IMR-90 (cell line): ENCODE results near the gene ITSN2. TPM values are rescaled to one million over a fixed set of nuclear protein-coding genes. Genes with fewer than 3 reads are reported as not detected.

ENCODE experiments used
- ATAC-seq: fragments of 200-7000 bp; cut with Tn5 transposase; 2 replicates; pipeline ENCODE4 v1.9.1; 2020; ENCODE audit warnings: low read depth, mild to moderate bottlenecking, moderate library complexity
- BruUV-seq: library from RNA; stranded (reverse); fragments of 400-500 nt; replicated peaks from 2 replicates; lab custom pipeline; 2021; lab: Mats Ljungman, UMichigan
- CTCF ChIA-PET: fragments of 300-600 bp; formaldehyde crosslinking; extraction: SDS; loops from one replicate; lab custom pipeline; 2021; ENCODE audit warnings: antibody characterized with exemption; lab: Yijun Ruan, JAX
- POLR2A ChIA-PET: fragments of 300-600 bp; sonication (Branson Sonifier 250); formaldehyde crosslinking; loops from one replicate; lab custom pipeline; 2022; ENCODE audit warnings: antibody characterized with exemption; ENCODE audit not compliant: unreplicated experiment; lab: Charles Lee
- DNase-seq: peaks from one replicate; pipeline ENCODE4 v3.0.0; 2013
- H2AFZ ChIP-seq: replicated peaks from 2 replicates; pipeline ENCODE3; 2013; ENCODE audit warnings: low read length, mild to moderate bottlenecking; ENCODE audit not compliant: poor library complexity
- H2AK5ac ChIP-seq: 2 replicates; pipeline ENCODE4 v1.6.1; 2013; ENCODE audit warnings: low read depth, low read length, inconsistent platforms
- H2AK9ac ChIP-seq: replicated peaks from 2 replicates; pipeline ENCODE3; 2013; ENCODE audit warnings: mild to moderate bottlenecking, low read depth, low read length, moderate library complexity; ENCODE audit not compliant: poor library complexity
- H2BK120ac ChIP-seq: 2 replicates; pipeline ENCODE4 v1.6.1; 2013; ENCODE audit warnings: low read depth, low read length, inconsistent platforms
- H2BK15ac ChIP-seq: 3 replicates; pipeline ENCODE4 v1.6.1; 2013; ENCODE audit warnings: low read depth, low read length, inconsistent platforms
- H2BK20ac ChIP-seq: 2 replicates; pipeline ENCODE4 v1.6.1; 2013; ENCODE audit warnings: low read depth, mild to moderate bottlenecking, inconsistent platforms, low read length, moderate library complexity
- H2BK5ac ChIP-seq: 2 replicates; pipeline ENCODE4 v1.6.1; 2013; ENCODE audit warnings: mild to moderate bottlenecking, low read depth, low read length, inconsistent platforms; ENCODE audit not compliant: poor library complexity, severe bottlenecking
- H3K14ac ChIP-seq: replicated peaks from 2 replicates; pipeline ENCODE4 v1.6.1; 2013; ENCODE audit warnings: low read depth, low read length, inconsistent platforms
- H3K18ac ChIP-seq: 2 replicates; pipeline ENCODE4 v1.6.1; 2013; ENCODE audit warnings: low read depth, low read length, control low read depth
- H3K23ac ChIP-seq: 2 replicates; pipeline ENCODE4 v1.6.1; 2013; ENCODE audit warnings: low read depth, low read length, inconsistent platforms
- H3K27ac ChIP-seq: 2 replicates; pipeline ENCODE4 v1.5.1; 2013; ENCODE audit warnings: mild to moderate bottlenecking, control low read depth, low read length; ENCODE audit not compliant: insufficient read depth
- H3K27me3 ChIP-seq: 2 replicates; pipeline ENCODE4 v1.6.1; 2013; ENCODE audit warnings: low read length; ENCODE audit not compliant: control insufficient read depth, insufficient read depth
- H3K36me3 ChIP-seq: 2 replicates; pipeline ENCODE4 v1.6.1; 2013; ENCODE audit warnings: low read length, mixed read lengths; ENCODE audit not compliant: control insufficient read depth, insufficient read depth
- H3K4ac ChIP-seq: 2 replicates; pipeline ENCODE4 v1.6.1; 2013; ENCODE audit warnings: low read depth, low read length, inconsistent platforms
- H3K4me1 ChIP-seq: 2 replicates; pipeline ENCODE4 v1.6.1; 2013; ENCODE audit warnings: low read length, mixed read lengths; ENCODE audit not compliant: control insufficient read depth, insufficient read depth
- H3K4me2 ChIP-seq: 2 replicates; pipeline ENCODE4 v1.6.1; 2013; ENCODE audit warnings: low read depth, mild to moderate bottlenecking, control low read depth, low read length, moderate library complexity
- H3K4me3 ChIP-seq: 2 replicates; pipeline ENCODE4 v1.5.1; 2013; ENCODE audit warnings: low read depth, mild to moderate bottlenecking, control low read depth, low read length, moderate library complexity; ENCODE audit not compliant: insufficient read depth
- H3K56ac ChIP-seq: 2 replicates; pipeline ENCODE4 v1.6.1; 2013; ENCODE audit warnings: low read length, inconsistent platforms; ENCODE audit not compliant: insufficient read depth; ENCODE audit errors: extremely low read depth
- H3K79me1 ChIP-seq, 2 experiments: 2 replicates each; pipeline ENCODE4 v1.6.1; 2013; ENCODE audit warnings: low read length in 2 of 2, inconsistent platforms in 1 of 2, low read depth in 1 of 2
- H3K9ac ChIP-seq: 2 replicates; pipeline ENCODE4 v1.6.1; 2013; ENCODE audit warnings: low read depth, low read length, control low read depth
- H3K9me1 ChIP-seq: 2 replicates; pipeline ENCODE4 v1.6.1; 2013; ENCODE audit warnings: low read length, inconsistent platforms; ENCODE audit not compliant: insufficient read depth
- H3K9me3 ChIP-seq: 2 replicates; pipeline ENCODE4 v1.6.1; 2013; ENCODE audit warnings: low read length; ENCODE audit not compliant: control insufficient read depth, insufficient read depth
- H4K20me1 ChIP-seq: 2 replicates; pipeline ENCODE4 v1.6.1; 2013; ENCODE audit warnings: low read length, inconsistent platforms; ENCODE audit not compliant: insufficient read depth
- H4K5ac ChIP-seq: 2 replicates; pipeline ENCODE4 v1.6.1; 2013; ENCODE audit warnings: mild to moderate bottlenecking, low read depth, low read length, control low read depth
- H4K8ac ChIP-seq, 2 experiments: 2 replicates each; pipeline ENCODE4 v1.6.1; 2013; ENCODE audit warnings: low read depth in 2 of 2, low read length in 2 of 2, control low read depth in 1 of 2, inconsistent platforms in 1 of 2
- H4K91ac ChIP-seq: 2 replicates; pipeline ENCODE4 v1.6.1; 2013; ENCODE audit warnings: low read depth, low read length, inconsistent platforms; ENCODE audit not compliant: insufficient read depth
- BHLHE40 ChIP-seq: fragments of 150-350 bp; IDR thresholded peaks from 2 replicates; pipeline ENCODE4 v1.6.1; 2016; ENCODE audit warnings: mild to moderate bottlenecking, low read depth, low read length
- CEBPB ChIP-seq: IDR thresholded peaks from 2 replicates; pipeline ENCODE4 v1.6.1; 2012; ENCODE audit warnings: low read depth, low read length, improper control_type of control experiment
- CHD1 ChIP-seq: IDR thresholded peaks from 2 replicates; pipeline ENCODE4 v1.6.1; 2012; ENCODE audit warnings: low read depth, low read length, improper control_type of control experiment
- CTCF ChIP-seq: conservative IDR thresholded peaks from 2 replicates; pipeline ENCODE4 v1.5.1; 2012; ENCODE audit warnings: mild to moderate bottlenecking, low read depth, low read length, improper control_type of control experiment
- FOS ChIP-seq: fragments of 150-350 bp; IDR thresholded peaks from 2 replicates; pipeline ENCODE4 v1.6.1; 2016; ENCODE audit warnings: low read depth, low read length
- MAFK ChIP-seq: IDR thresholded peaks from 2 replicates; pipeline ENCODE4 v1.6.1; 2012; ENCODE audit warnings: low read depth, low read length, improper control_type of control experiment
- MAZ ChIP-seq: IDR thresholded peaks from 2 replicates; pipeline ENCODE4 v1.6.1; 2012; ENCODE audit warnings: low read depth, mild to moderate bottlenecking, low read length, improper control_type of control experiment, moderate library complexity, borderline replicate concordance
- MXI1 ChIP-seq: IDR thresholded peaks from 2 replicates; pipeline ENCODE4 v1.6.1; 2012; ENCODE audit warnings: low read depth, mild to moderate bottlenecking, low read length, moderate library complexity, borderline replicate concordance
- NFE2L2 ChIP-seq: fragments of 150-350 bp; IDR thresholded peaks from 2 replicates; pipeline ENCODE4 v1.6.1; 2016; ENCODE audit warnings: low read depth, mild to moderate bottlenecking, low read length
- POLR2A ChIP-seq: IDR thresholded peaks from 2 replicates; pipeline ENCODE4 v1.6.1; 2012; ENCODE audit warnings: mild to moderate bottlenecking, low read depth, low read length
- RAD21 ChIP-seq: IDR thresholded peaks from 2 replicates; pipeline ENCODE4 v1.6.1; 2012; ENCODE audit warnings: low read length, improper control_type of control experiment
- RCOR1 ChIP-seq: IDR thresholded peaks from 2 replicates; pipeline ENCODE4 v1.6.1; 2012; ENCODE audit warnings: mild to moderate bottlenecking, low read length, improper control_type of control experiment; ENCODE audit not compliant: insufficient replicate concordance
- RFX5 ChIP-seq: IDR thresholded peaks from 2 replicates; pipeline ENCODE4 v1.8.0; 2012; ENCODE audit warnings: low read depth, mild to moderate bottlenecking, low read length, moderate library complexity
- SMC3 ChIP-seq: fragments of 150-350 bp; IDR thresholded peaks from 2 replicates; pipeline ENCODE4 v1.6.1; 2016; ENCODE audit warnings: low read depth, mild to moderate bottlenecking, antibody characterized with exemption, low read length, moderate library complexity
- USF2 ChIP-seq: fragments of 150-350 bp; IDR thresholded peaks from 2 replicates; pipeline ENCODE4 v1.6.1; 2017; ENCODE audit warnings: mild to moderate bottlenecking, antibody characterized with exemption, low read length, low read depth
- dilution Hi-C: fragments of 300-500 bp; cut with HindIII; formaldehyde crosslinking; loops from one replicate; pipeline ENCODE4 v1.14.3; 2018; ENCODE audit warnings: low sequenced_read_pairs; ENCODE audit not compliant: unreplicated experiment
- in situ Hi-C: fragments of 300-500 bp; cut with MboI; formaldehyde crosslinking; loops from 3 replicates; pipeline ENCODE4 v1.14.3; 2019; ENCODE audit warnings: low sequenced_read_pairs, inconsistent platforms, mixed read lengths
- intact Hi-C: fragments of 100-400 bp; cut with micrococcal nuclease; formaldehyde crosslinking; loops from 2 replicates; pipeline ENCODE4 v1.10.0; 2022
- polyA plus RNA-seq, 3 experiments: library from polyadenylated mRNA; depleted of rRNA; stranded (reverse); fragments of >200 nt; gene quantifications; 2 replicates each; pipeline ENCODE4 v1.2.3, GENCODE V29; 2012; ENCODE audit warnings: low replicate concordance in 1 of 3
- total RNA-seq: library from RNA; depleted of rRNA; stranded (reverse); fragments of >200 nt; gene quantifications from 2 replicates; pipeline ENCODE4 v1.2.3, GENCODE V29; 2012
- TF ChIP-seq, protein P1 (sequence below): fragments of 150-350 bp; IDR thresholded peaks from 2 replicates; pipeline ENCODE4 v1.6.1; 2016; ENCODE audit warnings: low read depth, mild to moderate bottlenecking, low read length, moderate library complexity, borderline replicate concordance

Gene ITSN2
- total and polyA plus RNA-seq, 2 of the 4 experiments (the other 2 are of a cell fraction) = 10.7 to 17.2 TPM

GRCh38 chr2:24179683-24180082, 180.7 kb downstream of the ITSN2 start:
- H2AK5ac ChIP-seq = no peak overlapping the region
- H3K14ac ChIP-seq = no peak overlapping the region
- H3K18ac ChIP-seq = no peak overlapping the region
- TF ChIP-seq NFE2L2 (no peak), USF2 (no peak), CTCF (no peak), BHLHE40 (no peak), MAZ (no peak), MXI1 (no peak), RAD21 (no peak), POLR2A (no peak), SMC3 (no peak), RFX5 (no peak), FOS (no peak), RCOR1 (no peak), CHD1 (no peak), CEBPB (no peak), MAFK (no peak)
- TF ChIP-seq, protein P1, sequence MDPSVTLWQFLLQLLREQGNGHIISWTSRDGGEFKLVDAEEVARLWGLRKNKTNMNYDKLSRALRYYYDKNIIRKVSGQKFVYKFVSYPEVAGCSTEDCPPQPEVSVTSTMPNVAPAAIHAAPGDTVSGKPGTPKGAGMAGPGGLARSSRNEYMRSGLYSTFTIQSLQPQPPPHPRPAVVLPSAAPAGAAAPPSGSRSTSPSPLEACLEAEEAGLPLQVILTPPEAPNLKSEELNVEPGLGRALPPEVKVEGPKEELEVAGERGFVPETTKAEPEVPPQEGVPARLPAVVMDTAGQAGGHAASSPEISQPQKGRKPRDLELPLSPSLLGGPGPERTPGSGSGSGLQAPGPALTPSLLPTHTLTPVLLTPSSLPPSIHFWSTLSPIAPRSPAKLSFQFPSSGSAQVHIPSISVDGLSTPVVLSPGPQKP = no peak
- H3K56ac ChIP-seq = no peak overlapping the region
- in situ Hi-C loops (no loop called here), dilution Hi-C loops (no loop called here), intact Hi-C loops (no loop called here)
- H3K4me3 ChIP-seq = no peak overlapping the region
- H3K27me3 ChIP-seq = peaks cover 5% of the 10 kb centered on the region; the same call in 1 of the 2 replicates
- H3K27ac ChIP-seq = no peak overlapping the region
- no peaks in the 10 kb centered on the region for H3K9me1 ChIP-seq
- no peak overlapping the region for H3K23ac ChIP-seq
- DNase-seq (no peak), ATAC-seq (no peak)
- no peaks in the 10 kb centered on the region for H4K20me1 ChIP-seq
- H3K4me2 ChIP-seq = no peak overlapping the region
- ChIA-PET POLR2A (no interaction called here), CTCF (no interaction called here)
- BruUV-seq = no TSS peak
- H3K4ac ChIP-seq = no peak overlapping the region
- H3K79me1 ChIP-seq = no peaks in the 10 kb centered on the region
- no peak overlapping the region for H2AFZ ChIP-seq
- no peak overlapping the region for H4K91ac ChIP-seq
- H3K9me3 ChIP-seq = no peaks in the 10 kb centered on the region
- no peak overlapping the region for H2BK120ac ChIP-seq
- no peak overlapping the region for H4K5ac ChIP-seq
- no peak overlapping the region for H2BK20ac ChIP-seq
- H3K4me1 ChIP-seq = peaks cover 4% of the 10 kb centered on the region
- no peak overlapping the region for H2AK9ac ChIP-seq
- no peak overlapping the region for H4K8ac ChIP-seq
- H2BK5ac ChIP-seq = no peak overlapping the region
- no peaks in the 10 kb centered on the region for H3K36me3 ChIP-seq
- no peak overlapping the region for H3K9ac ChIP-seq
- H2BK15ac ChIP-seq = no peak overlapping the region
